Small intestine (tissue), 7 donors: ENCODE data around the gene DOK1. TPM values are rescaled to one million over a fixed set of nuclear protein-coding genes. Genes with fewer than 3 reads are reported as not detected.
A peak's percentile ranks its signal among the peaks of the same experiment; 100 is the strongest.

ENCODE experiments used
- DNase-seq, 2 donors: peaks; one replicate each; pipeline versions ENCODE4 v3.0.0 to v3.0.0-alpha.2; 2013
- FAIRE-seq: peaks from 2 replicates; lab custom pipeline; 2012; peaks lifted over from hg19 to GRCh38; lab: Jason Lieb, UNC
- H3K27ac ChIP-seq, 3 donors: one replicate each; pipeline ENCODE4 v1.5.1; 2013; ENCODE audit warnings: low read length in 2 of 3, mild to moderate bottlenecking in 2 of 3, control low read depth in 1 of 3, inconsistent platforms in 1 of 3, low read depth in 1 of 3, moderate library complexity in 1 of 3
- H3K27me3 ChIP-seq, 3 donors: one replicate each; pipeline ENCODE4 v1.6.1; 2013; ENCODE audit warnings: low read length in 3 of 3, inconsistent platforms in 1 of 3; ENCODE audit not compliant: control insufficient read depth in 3 of 3, insufficient read depth in 3 of 3
- H3K36me3 ChIP-seq, 3 donors: one replicate each; pipeline ENCODE4 v1.6.1; 2013; ENCODE audit warnings: low read length in 3 of 3, inconsistent platforms in 1 of 3, low read depth in 1 of 3, mild to moderate bottlenecking in 1 of 3, moderate library complexity in 1 of 3; ENCODE audit not compliant: control insufficient read depth in 3 of 3, insufficient read depth in 2 of 3
- H3K4me1 ChIP-seq, 3 donors: one replicate each; pipeline ENCODE4 v1.6.1; 2013; ENCODE audit warnings: low read length in 2 of 3, inconsistent platforms in 1 of 3, low read depth in 1 of 3, mild to moderate bottlenecking in 1 of 3, moderate library complexity in 1 of 3; ENCODE audit not compliant: control insufficient read depth in 3 of 3, insufficient read depth in 2 of 3
- H3K4me3 ChIP-seq, 3 donors: one replicate each; pipeline ENCODE4 v1.5.1; 2013; ENCODE audit warnings: low read length in 3 of 3, control low read depth in 1 of 3, inconsistent platforms in 1 of 3, low read depth in 1 of 3, mild to moderate bottlenecking in 1 of 3, moderate library complexity in 1 of 3
- H3K9me3 ChIP-seq, 2 donors: one replicate each; pipeline ENCODE4 v1.6.1; 2013; ENCODE audit warnings: low read depth in 1 of 2, low read length in 1 of 2; ENCODE audit not compliant: control insufficient read depth in 2 of 2, insufficient read depth in 1 of 2
- WGBS, 3 donors: extraction: QIAGEN DNeasy Blood & Tissue Kit; methylation state at CpG; one replicate each; pipeline ENCODE4 v1.1.7; 2013; 5-methylcytosine and 5-hydroxymethylcytosine counted together
- polyA plus RNA-seq, 4 donors: library from polyadenylated mRNA; stranded (reverse) in 3 of 4; unstranded in 1 of 4; fragments of 200-250 nt in 3 of 4; fragments of 120-200 nt in 1 of 4; gene quantifications; one replicate each; pipeline versions ENCODE4 v1.2.1 to v1.2.3, GENCODE V29; 2013
- donor health status: healthy with polysubstance abuse.
- donor health status: control.
- donor health status: control.
- donor health status: Bipolar disorder and iron deficiency.
- donor health status: healthy.

DOK1 gene
- polyA plus RNA-seq, 4 donors: 5.5 to 17.7 (median 12.5) TPM

DNA sequence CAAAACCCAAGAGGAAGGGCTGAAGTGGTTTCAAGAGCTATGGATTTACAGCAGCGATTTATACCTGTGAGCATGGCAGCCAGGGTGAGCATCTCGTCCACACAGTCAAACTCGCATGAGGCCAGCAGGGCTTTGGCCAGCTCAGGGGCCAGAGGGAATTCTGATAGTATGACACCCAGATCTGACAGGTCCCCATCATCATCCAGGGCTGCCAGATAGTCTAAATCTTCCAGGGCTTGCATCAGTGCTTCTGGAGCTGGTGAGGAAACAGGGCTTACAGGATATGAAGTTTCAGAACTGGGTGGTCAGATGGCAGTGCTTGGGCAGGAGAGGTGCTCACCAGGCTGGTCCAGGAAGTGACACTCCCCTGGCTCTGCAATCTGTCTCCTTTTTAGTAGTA is 32.0 kb upstream of the DOK1 start:
- DNase-seq (no peak), FAIRE-seq (no peak)
- Histone ChIP-seq H3K27ac (no peak overlapping the region), H3K4me3 (no peak overlapping the region), H3K36me3 (peaks cover 0 to 31% (median 15%) of the 10 kb centered on the region in 3 donors), H3K9me3 (peaks cover 0 to 6% of the 10 kb centered on the region in 2 donors), H3K4me1 (peaks cover 0 to 10% (median 0%) of the 10 kb centered on the region in 3 donors), H3K27me3 (peaks cover 0 to 30% (median 7%) of the 10 kb centered on the region in 3 donors)
- WGBS, 3 donors: 82 to 89% (median 85%) methylated on average over 3 of the region's 3 CpGs

GRCh38 chr2:74524005-74524404 is 30.5 kb upstream of the DOK1 start:
- no peak overlapping the region for H3K4me3 ChIP-seq
- FAIRE-seq (no peak), DNase-seq (no peak)
- H3K9me3 ChIP-seq: peaks cover 0 to 6% of the 10 kb centered on the region in 2 donors
- H3K36me3 ChIP-seq: peaks cover 3 to 43% (median 14%) of the 10 kb centered on the region in 3 donors
- H3K27me3 ChIP-seq: peaks cover 0 to 16% (median 0%) of the 10 kb centered on the region in 3 donors
- 88 to 94% (median 91%) methylated on average over 9 of the region's 9 CpGs for WGBS, 3 donors
- peaks cover 0 to 18% (median 5%) of the 10 kb centered on the region in 3 donors for H3K4me1 ChIP-seq
- no peak overlapping the region for H3K27ac ChIP-seq

- DNase-seq (no peak), FAIRE-seq (no peak)
- Histone ChIP-seq H3K9me3 (peaks cover 0 to 6% of the 10 kb centered on the region in 2 donors), H3K4me3 (peak overlapping the region in 2 of 3 donors; percentile 28 to 31), H3K36me3 (peaks cover 3 to 39% (median 12%) of the 10 kb centered on the region in 3 donors), H3K27ac (peak overlapping the region in 2 of 3 donors; percentile 57 to 73), H3K4me1 (peaks cover 0 to 18% (median 5%) of the 10 kb centered on the region in 3 donors), H3K27me3 (peaks cover 0 to 7% (median 0%) of the 10 kb centered on the region in 3 donors)
- WGBS, 3 donors: 92 to 95% (median 93%) methylated on average over 10 of the region's 10 CpGs
These were observed 29.4 kb upstream of the DOK1 start for GRCh38 chr2:74524955-74525716.

DNA sequence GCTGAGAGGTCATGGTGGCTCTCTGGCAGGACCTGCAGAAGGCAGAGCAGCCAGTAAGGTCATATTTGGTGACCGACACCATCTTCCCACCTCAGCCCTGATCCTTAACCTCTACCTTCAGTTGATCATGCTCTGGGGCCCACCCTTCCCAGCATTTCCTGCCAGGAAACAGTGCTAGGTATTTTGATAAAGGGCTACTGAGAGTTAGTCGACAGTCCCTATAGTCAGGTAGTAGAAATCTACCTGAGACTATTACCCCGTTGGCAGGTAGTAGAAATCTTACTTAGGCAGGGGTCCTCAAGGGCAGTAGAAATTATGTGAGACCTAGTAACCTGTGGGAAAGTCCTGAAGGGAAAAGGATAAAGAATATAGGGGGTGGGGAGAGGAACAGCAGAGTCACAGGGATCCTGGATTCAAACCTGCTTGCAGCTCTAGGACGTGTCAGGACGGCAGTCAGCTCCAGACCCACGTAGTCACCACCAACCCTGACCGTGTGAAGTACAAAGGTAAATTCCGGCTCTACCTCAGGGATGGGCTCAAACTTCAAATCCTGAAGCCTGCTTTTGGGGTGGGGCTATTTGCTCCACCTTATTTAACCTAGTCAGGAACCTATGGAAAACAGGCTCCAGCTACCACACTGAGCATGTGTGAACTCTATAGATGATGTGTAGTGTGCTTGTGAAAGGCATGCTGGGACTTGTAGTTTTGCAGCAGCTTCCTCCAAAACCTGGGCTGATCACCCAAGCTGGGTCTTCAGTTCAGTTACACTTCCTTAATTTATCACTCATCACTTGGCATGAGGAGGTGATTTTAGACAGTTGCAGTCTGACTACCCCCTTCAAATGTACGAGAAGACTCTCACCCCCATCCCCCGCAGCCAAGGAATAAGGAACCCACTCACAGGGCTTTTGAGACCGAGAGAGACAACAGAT is 28.5 kb upstream of the DOK1 start, which contains the start of gene DQX1:
Gene DQX1 (minus strand): TSS at position 515 of the 932 bp plus-strand sequence. CDS start 502 bp downstream, at position 13.
- Histone ChIP-seq H3K4me3 (peak within 1 kb of the TSS in 2 of 3 donors; percentile 28 to 31), H3K36me3 (peaks cover 3 to 39% (median 12%) of the 10 kb centered on the region in 3 donors), H3K9me3 (peaks cover 0 to 6% of the 10 kb centered on the region in 2 donors), H3K4me1 (peaks cover 0 to 23% (median 5%) of the 10 kb centered on the region in 3 donors), H3K27me3 (no peaks in the 10 kb centered on the region), H3K27ac (peak within 1 kb of the TSS; percentile 8 to 73 (median 57))
- DNase-seq: peak; percentile 85 to 99
- no peak for FAIRE-seq
- WGBS, 3 donors: 36 to 71% (median 49%) methylated on average over 11 of the region's 11 CpGs

- no peak for FAIRE-seq
- H3K27ac ChIP-seq: no peak overlapping the region
- H3K27me3 ChIP-seq: no peaks in the 10 kb centered on the region
- H3K4me1 ChIP-seq: peaks cover 0 to 24% (median 5%) of the 10 kb centered on the region in 3 donors
- DNase-seq: no peak
- no peak overlapping the region for H3K4me3 ChIP-seq
- H3K9me3 ChIP-seq: peaks cover 0 to 6% of the 10 kb centered on the region in 2 donors
- peaks cover 3 to 39% (median 12%) of the 10 kb centered on the region in 3 donors for H3K36me3 ChIP-seq
- 94 to 97% (median 96%) methylated on average over 11 of the region's 11 CpGs for WGBS, 3 donors
These were observed 27.8 kb upstream of the DOK1 start for GRCh38 chr2:74526649-74527230.

GRCh38 chr2:74527741-74528140 is 26.8 kb upstream of the DOK1 start:
- peaks cover 0 to 6% of the 10 kb centered on the region in 2 donors for H3K9me3 ChIP-seq
- no peak overlapping the region for H3K27ac ChIP-seq
- DNase-seq (no peak), FAIRE-seq (no peak)
- no peaks in the 10 kb centered on the region for H3K27me3 ChIP-seq
- H3K36me3 ChIP-seq: peaks cover 3 to 40% (median 5%) of the 10 kb centered on the region in 3 donors
- H3K4me1 ChIP-seq: peaks cover 0 to 24% (median 5%) of the 10 kb centered on the region in 3 donors
- WGBS, 3 donors: 88 to 93% (median 89%) methylated on average over 9 of the region's 9 CpGs
- H3K4me3 ChIP-seq: no peak overlapping the region

GRCh38 chr2:74528600-74529356 is 25.7 kb upstream of the DOK1 start:
- peaks cover 0 to 6% of the 10 kb centered on the region in 2 donors for H3K9me3 ChIP-seq
- H3K4me1 ChIP-seq: peaks cover 0 to 24% (median 5%) of the 10 kb centered on the region in 3 donors
- H3K36me3 ChIP-seq: peaks cover 3 to 46% (median 5%) of the 10 kb centered on the region in 3 donors
- H3K4me3 ChIP-seq: peak overlapping the region; percentile 65 to 96 (median 83)
- DNase-seq: no peak
- no peak for FAIRE-seq
- H3K27ac ChIP-seq: peak overlapping the region; percentile 79 to 94 (median 80)
- no peaks in the 10 kb centered on the region for H3K27me3 ChIP-seq
- WGBS, 3 donors: 12 to 15% (median 14%) methylated on average over 26 to 29 of the region's 29 CpGs
